GM19025 (cell line): ENCODE measurements around the gene ADAM8.
A peak's percentile ranks its signal among the peaks of the same experiment; 100 is the strongest.

Source experiments
- ATAC-seq: cut with Tn5 transposase; IDR thresholded peaks from one replicate; pipeline ENCODE4 v1.9.1; 2021; ENCODE audit warnings: mild to moderate bottlenecking, low read depth, moderate library complexity; ENCODE audit not compliant: unreplicated experiment

The ADAM8 gene

DNA sequence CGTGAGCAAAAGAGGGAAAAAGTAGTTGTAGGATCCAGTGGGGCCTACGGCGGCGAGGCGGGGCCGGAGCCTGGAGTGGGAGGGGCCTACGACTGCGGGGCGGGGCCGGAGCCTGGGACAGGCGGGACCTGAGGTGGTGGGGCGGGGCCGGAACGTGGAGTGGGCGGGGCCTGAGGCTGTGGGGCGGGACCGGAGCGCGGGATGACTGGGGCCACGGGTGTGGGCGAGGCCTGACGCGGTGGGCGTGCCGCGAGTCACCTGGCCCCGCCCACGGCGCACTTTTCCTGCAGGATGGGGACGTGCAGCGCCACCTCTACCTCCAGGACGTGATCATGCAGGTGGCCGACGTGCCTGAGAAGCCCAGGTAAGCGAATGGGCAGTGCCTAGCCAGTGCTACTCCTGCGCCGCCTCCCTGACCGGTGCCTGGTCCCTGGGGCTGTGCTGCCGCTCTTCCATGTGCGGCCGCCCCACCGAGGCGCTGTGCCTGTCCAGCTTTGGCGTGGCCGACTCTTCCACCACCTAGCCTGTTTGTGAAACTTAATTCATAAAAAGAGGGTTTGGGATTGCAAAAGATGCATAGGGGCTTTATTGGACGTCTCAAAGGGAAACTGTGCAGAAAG, 32.5 kb upstream of the ADAM8 start:
- ATAC-seq, result peak; percentile 75

- peak; percentile 77 for ATAC-seq
Measured at GRCh38 chr10:133308421-133309099, 31.9 kb upstream of the ADAM8 start, which contains the start of the genes TUBGCP2 and ZNF511. TSS of gene TUBGCP2 (minus strand) at chr10:133308872. CDS start at chr10:133302941, 5,931 bp downstream. TSS of gene ZNF511 (plus strand) at chr10:133308914. CDS start at chr10:133308944, 30 bp downstream.

DNA sequence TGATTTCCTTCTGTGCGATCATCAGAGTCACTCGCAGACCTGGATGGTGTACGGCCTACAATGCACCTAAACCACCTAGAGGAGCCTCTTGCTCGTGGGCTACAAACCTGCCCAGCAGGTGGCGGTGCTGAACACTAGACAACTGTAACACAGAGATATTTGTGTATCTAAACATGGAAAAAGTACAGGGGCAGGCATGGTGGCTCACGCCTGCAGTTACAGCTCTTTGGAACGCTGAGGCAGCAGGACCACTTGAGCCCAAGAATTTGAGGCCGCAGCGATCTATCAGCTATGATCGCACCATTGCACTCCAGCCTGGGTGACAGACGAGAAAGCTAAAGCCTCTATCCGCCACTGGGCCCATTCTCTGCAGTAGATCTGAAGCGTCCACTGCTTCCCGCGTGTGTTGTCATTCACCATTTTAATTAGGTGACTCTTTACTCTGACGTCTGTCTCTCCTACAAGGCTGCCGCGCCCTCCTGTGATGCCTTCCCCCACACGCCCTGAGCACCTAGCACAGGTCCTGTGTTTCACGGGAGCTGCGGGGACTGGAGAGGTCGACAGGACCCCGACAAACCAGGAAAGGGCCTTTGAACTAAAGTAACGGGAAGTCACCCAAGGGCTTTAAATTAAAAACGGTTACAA, 31.2 kb upstream of the ADAM8 start:
- no peak for ATAC-seq

GRCh38 chr10:133306941-133307379, 30.3 kb upstream of the ADAM8 start:
- ATAC-seq, result no peak

DNA sequence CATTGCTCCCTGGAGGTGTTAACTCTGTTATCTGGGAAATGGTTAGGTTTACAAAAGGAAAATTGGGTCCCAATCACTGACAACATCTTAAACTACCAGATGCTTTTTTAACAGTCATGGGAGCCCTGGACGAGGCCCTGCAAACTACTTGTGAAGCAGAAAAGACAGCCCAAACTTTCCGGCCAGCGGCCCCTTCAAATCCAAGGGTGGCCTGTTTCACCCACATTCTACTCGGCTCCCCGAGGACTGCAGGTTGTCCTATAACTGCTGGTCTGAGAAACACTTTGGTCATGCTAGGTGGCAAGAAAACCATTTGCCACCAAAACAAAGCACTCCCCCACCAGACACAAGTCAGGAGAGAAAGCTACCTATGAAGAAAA, 29.4 kb upstream of the ADAM8 start:
- no peak for ATAC-seq

DNA sequence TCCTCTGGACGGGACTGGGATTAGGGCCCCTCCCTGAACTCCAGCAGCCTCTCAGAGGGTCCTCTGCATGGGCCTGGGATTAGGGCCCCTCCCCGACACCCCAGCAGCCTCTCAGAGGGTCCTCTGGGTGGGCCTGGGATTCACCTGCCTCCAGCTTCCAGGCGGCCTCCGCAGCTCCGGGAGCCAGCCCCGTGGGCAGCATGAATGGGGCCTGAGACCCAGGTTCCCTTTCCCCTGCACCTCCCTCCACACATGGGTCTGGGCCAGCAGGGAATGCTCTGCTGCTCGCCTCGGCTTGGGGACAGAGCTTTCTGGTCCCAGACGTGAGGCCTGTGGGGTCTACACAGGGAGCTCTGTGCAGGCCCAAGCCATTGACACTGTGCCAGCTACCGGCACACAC, 26.5 kb upstream of the ADAM8 start:
- no peak for ATAC-seq

DNA sequence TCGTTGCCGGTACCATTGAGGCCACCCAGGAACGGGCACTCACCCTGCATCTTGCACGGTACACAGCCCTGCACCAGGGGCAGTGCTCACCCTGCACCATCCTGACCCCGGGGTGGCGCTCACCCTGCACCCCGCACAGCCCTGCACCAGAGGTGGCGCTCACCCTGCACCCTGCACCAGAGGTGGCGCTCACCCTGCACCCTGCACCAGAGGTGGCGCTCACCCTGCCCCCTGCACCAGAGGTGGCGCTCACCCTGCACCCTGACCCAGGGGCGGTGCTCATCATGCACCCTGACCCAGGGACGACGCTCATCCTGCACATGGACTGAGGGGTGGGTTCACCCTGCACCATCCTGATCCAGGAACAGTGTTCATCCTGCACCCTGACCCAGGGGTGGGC, 25.6 kb upstream of the ADAM8 start:
- no peak for ATAC-seq

DNA sequence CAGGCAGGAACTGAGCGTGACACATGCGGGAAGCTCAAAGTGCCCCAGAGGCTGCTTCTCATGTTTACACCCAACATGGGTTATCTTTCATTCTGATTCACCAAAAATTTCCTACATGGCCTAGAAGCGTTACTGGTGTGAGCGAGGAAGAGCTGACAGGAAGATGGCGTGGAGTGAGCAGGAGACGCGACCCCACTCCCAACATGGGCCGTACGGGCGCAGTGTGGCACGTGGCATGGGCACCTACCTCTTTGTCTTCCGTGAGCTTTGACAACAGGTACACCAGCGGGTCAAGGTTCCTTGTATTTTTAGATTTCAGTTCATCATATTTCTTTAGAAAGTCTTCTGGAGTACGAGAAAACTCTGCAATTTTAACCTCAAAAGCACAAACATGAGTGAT, 23.1 kb upstream of the ADAM8 start:
- ATAC-seq, result no peak

DNA sequence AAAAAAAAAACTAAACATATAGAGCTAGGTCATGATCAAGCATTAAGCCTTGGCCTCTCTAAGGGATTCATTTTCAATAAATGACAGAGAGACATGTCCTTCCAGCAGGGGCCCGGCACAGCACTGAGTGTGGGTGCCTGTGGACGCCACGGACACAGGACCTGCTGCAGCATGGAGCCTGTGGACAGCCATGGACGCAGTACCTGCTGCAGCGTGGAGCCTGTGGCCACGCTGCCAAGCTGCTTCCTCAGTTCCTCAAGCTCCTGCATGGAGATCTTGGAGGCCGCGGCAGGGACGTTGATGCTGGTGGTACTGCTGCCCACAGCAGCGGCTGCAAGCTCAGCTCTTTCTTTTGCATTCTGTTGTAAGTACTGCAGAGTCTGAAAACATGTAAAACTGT, 22.6 kb upstream of the ADAM8 start:
- ATAC-seq, result no peak

GRCh38 chr10:133298466-133298865, 21.8 kb upstream of the ADAM8 start:
- ATAC-seq, result no peak

DNA sequence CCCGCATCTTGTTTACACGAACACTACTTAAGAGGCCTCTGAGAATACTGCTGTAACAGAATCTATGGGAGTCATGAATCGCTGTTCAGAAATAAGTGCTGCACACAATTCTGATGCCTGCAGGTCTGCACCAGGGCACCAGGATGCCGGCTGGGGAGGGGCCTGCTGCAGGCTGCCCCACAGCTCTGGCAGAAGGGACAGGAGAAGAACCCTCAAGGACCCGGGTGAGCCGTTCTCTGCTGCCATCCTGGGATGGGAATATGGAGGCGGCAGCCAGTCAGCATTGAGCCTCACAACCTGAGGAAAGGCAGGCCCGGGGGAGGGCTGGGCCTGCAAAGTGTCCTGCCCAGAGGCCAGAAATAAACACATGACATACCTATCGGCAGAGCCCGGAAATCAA, 20.8 kb upstream of the ADAM8 start:
- no peak for ATAC-seq

DNA sequence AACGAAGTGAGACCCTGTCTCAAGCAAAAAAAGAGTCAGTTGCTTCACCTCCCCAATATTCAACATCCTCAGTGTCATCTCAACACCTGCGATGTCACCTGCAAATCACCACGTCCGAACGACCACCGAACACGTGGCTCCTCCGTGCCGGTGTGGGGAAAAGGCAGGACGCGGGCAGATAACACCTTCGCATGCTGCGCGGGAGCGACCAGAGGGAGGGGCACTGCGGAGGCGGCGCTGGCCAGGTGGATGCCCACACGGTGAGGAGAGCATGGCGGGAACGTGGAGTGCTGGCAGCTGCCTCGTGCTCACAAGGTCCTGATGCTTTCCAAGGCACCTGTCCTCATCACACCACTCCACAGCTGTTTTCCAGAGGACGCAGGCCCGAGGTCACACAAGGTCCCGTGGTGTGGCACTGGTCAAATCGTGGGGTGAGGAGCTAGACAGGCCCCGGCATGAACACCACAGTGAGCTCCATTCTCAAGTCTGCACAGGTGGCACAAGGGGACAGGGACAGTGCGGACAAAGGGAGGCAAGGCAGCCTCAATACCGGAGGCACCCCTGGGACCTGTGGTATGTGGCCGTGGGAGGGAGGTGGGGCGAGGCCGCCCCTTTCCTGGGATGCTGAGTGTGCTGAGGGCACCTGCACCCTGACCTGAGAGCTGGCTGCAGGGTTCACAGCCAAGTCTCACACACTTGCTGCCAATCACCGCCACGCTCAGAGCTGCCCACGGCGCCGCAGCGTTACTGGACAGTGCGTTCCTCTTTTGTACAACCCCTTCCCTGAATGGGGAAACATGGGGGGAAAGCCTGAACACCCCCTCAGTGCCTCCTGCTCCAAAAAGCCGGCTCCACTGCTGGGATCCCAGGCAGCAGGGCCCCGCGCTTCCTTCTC, 19.0 kb upstream of the ADAM8 start:
- ATAC-seq, result no peak

DNA sequence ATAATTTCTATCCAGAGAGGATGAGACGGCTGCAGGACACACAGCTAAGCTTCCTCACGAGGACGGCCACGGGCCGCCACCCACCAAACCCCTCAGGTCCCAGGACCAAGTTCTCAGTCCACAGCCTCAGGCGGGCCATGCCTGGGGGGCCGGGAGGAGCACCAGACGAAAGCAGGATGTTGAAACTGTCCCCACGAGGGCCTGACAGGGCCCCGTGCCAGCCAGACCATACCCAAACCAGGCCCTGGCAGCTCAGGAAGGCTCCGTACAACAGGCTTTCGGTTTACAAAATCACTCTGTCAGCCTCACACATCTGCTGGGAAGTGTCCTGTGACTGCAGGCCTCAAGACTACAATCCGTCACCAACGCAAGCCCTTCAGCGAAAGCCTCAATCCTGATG, 17.5 kb upstream of the ADAM8 start:
- no peak for ATAC-seq

DNA sequence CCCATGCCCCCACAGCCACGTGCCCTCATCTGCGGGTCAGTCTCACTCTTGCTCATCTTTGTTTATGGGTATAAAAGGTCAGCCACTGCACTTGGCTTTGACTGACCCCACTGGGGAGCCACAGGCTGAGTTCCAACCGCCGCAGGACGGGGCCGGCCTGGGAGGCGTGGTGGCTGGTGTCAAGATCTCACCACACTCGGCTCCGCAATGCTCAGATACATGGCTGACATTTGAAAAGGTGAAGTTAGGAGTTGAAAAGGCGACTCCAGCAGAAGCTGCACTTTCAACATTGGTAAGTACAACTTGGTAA, 17.1 kb upstream of the ADAM8 start:
- ATAC-seq, result no peak

- ATAC-seq, result no peak
Measured at GRCh38 chr10:133292919-133293809, 16.5 kb upstream of the ADAM8 start.

DNA sequence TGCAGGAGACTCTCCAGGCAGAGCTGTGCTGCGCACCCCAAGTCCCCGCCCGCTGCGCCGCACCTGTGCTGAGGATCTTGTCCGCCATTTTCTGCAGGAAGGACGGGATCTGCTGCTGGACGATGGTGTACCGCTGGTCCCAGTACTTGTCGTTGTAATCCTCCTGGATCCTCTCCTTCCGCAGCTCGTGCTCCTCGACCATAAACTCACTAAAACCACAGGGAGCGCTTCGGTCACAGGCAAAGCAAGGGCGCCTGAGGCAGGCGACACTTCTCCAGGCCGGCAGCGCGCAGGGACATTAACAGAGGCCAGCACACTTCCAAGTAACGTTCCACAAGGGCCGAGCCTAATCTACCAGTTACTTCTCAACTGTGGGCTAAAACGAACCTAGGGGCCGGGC, 13.1 kb upstream of the ADAM8 start:
- ATAC-seq, result no peak

DNA sequence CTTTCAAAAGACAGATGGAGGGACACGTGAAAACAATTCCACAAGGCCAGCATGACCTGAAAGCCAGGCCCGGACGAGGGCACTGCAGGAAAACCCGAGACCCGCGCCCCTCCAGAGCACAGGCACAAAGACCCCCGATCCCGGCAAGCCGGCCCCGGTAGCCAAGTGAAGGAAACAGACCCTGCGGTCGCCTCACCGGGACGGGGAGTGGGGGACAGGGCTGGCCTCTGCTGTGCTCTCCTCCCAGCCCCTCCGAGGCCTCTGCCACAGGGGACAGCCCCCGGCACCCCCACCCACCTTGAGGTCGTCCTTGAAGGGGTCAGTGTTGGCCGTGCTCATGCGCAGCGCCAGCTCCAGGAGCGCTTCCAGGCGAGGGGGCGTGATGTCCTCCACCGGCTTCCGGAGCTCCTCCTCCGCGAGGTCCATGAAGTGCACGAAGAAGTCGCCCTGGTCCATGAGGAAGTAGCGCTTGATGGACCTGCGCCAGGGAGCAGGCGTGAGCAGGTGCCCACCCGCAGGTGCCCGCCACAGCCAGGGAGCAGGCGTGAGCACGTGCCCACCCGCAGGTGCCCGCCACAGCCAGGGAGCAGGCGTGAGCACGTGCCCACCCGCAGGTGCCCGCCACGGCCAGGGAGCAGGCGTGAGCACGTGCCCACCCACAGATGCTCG, 11.3 kb upstream of the ADAM8 start:
- ATAC-seq, result no peak

GRCh38 chr10:133286366-133286765, 9.7 kb upstream of the ADAM8 start:
- no peak for ATAC-seq

DNA sequence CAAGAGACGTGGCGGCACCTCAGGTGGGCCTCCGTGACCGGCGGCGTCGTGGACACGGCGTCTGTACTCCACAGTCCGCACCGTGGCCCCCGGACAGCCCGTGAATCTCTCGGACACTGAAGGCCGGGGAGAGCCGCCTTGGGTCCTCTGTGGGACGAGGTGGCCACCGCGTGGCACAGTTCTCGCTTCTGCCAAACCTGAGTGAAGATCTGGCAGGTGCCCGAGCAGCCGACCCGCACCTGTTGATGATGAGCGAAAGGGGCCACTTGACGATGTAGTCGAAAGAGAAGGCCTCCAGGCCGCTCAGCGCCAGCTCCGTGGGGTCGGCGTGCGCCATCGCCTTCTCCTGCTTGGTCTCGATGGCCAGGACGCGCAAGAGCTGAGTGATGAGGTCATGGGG, 8.5 kb upstream of the ADAM8 start:
- ATAC-seq, result no peak
